Suprapubic skin (tissue), 4 donors: ENCODE results near the gene BCAN. TPM values are rescaled to one million over a fixed set of nuclear protein-coding genes. Genes with fewer than 3 reads are reported as not detected.

Experiments
- DNase-seq, 2 donors: peaks; one replicate each; pipeline ENCODE4 v3.0.0-alpha.2; 2019; ENCODE audit warnings: low spot score in 2 of 2
- H3K27ac ChIP-seq: fragments of 200-600 bp; sonication (generic); one replicate; pipeline ENCODE4 v1.5.1; 2019
- H3K27me3 ChIP-seq: fragments of 200-600 bp; sonication (generic); one replicate; pipeline ENCODE4 v1.5.1; 2019
- H3K36me3 ChIP-seq: fragments of 200-600 bp; sonication (generic); one replicate; pipeline ENCODE4 v1.5.1; 2019
- H3K4me1 ChIP-seq: fragments of 200-600 bp; sonication (generic); one replicate; pipeline ENCODE4 v1.5.1; 2019
- H3K4me3 ChIP-seq: fragments of 200-600 bp; sonication (generic); one replicate; pipeline ENCODE4 v1.5.1; 2019; ENCODE audit warnings: mild to moderate bottlenecking
- H3K9me3 ChIP-seq: fragments of 200-600 bp; sonication (generic); one replicate; pipeline ENCODE4 v1.5.1; 2019
- EP300 ChIP-seq: sonication (generic); formaldehyde crosslinking; IDR thresholded peaks from one replicate; pipeline ENCODE4 v1.6.1; 2017; ENCODE audit warnings: antibody characterized with exemption
- POLR2A ChIP-seq, 2 donors: fragments of 450-650 bp; IDR thresholded peaks; one replicate each; pipeline ENCODE4 v1.6.1; 2017; ENCODE audit warnings: antibody characterized with exemption in 2 of 2, mild to moderate bottlenecking in 2 of 2, moderate library complexity in 2 of 2
- POLR2AphosphoS5 ChIP-seq, 3 donors: sonication (generic); formaldehyde crosslinking; IDR thresholded peaks; one replicate each; pipeline ENCODE4 v1.6.1; 2017; ENCODE audit warnings: antibody characterized with exemption in 3 of 3
- WGBS: methylation state at CpG from one replicate; pipeline ENCODE4 v1.1.5; 2018; 5-methylcytosine and 5-hydroxymethylcytosine counted together
- total RNA-seq, 4 donors: library from RNA; depleted of rRNA; stranded (reverse); fragments of >200 nt; gene quantifications; one replicate each; pipeline ENCODE4 v1.1.0, GENCODE V29; 2016
- TF ChIP-seq, protein P1 (sequence below), 2 donors: fragments of 200-600 bp in 1 of 2; fragments of 450-650 bp in 1 of 2; sonication (generic) in 1 of 2; IDR thresholded peaks; one replicate each; pipeline ENCODE4 v1.5.1; 2016 to 2019; ENCODE audit warnings: antibody characterized with exemption in 2 of 2, mild to moderate bottlenecking in 1 of 2, moderate library complexity in 1 of 2

Gene BCAN
- total RNA-seq, 4 donors from 2014 or later = 17.8 to 41.2 (median 29.4) TPM

DNA sequence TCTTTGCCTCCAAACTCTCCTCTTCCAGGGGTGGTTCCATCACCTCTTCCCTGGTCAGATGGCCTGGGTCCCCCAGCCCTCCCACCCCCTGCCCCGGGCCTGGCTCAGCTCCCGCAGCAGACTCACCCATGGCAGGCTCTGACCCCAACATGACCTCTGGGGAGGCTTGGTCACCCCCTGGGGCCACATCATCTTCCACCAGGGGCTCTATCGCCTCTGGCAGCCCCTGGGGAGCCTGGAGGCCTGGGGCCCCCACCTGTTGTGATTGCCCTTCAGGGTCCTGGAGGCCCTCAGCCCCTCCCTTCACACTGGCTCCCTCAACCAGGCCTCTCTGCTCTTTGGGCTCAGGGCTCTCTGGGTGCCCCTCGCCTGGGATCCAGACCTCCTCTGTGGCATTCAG lies 28.9 kb downstream of the BCAN start:
- DNase-seq = no peak
- H3K4me1 ChIP-seq = peaks cover 37% of the 10 kb centered on the region
- H3K9me3 ChIP-seq = no peaks in the 10 kb centered on the region
- TF ChIP-seq POLR2A (IDR thresholded peaks at IDR 0.05) (no peak), POLR2AphosphoS5 (IDR thresholded peaks at IDR 0.05) (no peak), EP300 (no peak)
- TF ChIP-seq, protein P1, sequence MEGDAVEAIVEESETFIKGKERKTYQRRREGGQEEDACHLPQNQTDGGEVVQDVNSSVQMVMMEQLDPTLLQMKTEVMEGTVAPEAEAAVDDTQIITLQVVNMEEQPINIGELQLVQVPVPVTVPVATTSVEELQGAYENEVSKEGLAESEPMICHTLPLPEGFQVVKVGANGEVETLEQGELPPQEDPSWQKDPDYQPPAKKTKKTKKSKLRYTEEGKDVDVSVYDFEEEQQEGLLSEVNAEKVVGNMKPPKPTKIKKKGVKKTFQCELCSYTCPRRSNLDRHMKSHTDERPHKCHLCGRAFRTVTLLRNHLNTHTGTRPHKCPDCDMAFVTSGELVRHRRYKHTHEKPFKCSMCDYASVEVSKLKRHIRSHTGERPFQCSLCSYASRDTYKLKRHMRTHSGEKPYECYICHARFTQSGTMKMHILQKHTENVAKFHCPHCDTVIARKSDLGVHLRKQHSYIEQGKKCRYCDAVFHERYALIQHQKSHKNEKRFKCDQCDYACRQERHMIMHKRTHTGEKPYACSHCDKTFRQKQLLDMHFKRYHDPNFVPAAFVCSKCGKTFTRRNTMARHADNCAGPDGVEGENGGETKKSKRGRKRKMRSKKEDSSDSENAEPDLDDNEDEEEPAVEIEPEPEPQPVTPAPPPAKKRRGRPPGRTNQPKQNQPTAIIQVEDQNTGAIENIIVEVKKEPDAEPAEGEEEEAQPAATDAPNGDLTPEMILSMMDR (IDR thresholded peaks at IDR 0.05) = no peak
- no peak overlapping the region for H3K4me3 ChIP-seq
- WGBS = 81% methylated on average over 4 of the region's 4 CpGs
- no peak overlapping the region for H3K27ac ChIP-seq
- H3K27me3 ChIP-seq = peaks cover under 1% of the 10 kb centered on the region
- no peaks in the 10 kb centered on the region for H3K36me3 ChIP-seq

DNA sequence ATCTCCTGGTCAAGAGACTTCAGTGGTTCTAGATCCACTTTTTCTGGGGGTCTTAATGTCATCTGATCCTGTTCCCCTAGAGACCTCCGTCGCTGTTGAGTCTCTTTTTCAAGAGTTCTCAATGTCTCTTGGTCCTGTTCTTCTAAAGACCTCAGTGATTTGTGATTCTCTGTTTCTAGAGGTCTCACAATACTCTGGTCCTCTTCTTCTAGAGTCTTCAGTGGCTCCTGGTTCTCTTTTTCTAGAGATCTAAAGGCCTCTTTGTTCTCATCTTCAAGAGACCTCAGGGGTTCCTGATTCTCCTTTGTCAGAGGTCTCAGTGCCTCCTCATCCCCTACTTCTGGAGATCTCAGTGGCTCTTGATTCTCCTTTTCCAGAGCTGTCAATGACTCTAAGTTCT lies 29.9 kb downstream of the BCAN start:
- Histone ChIP-seq H3K9me3 (no peaks in the 10 kb centered on the region), H3K27me3 (peaks cover 10% of the 10 kb centered on the region), H3K27ac (no peak overlapping the region), H3K4me3 (no peak overlapping the region), H3K4me1 (peaks cover 35% of the 10 kb centered on the region), H3K36me3 (no peaks in the 10 kb centered on the region)
- TF ChIP-seq POLR2AphosphoS5 (IDR thresholded peaks at IDR 0.05) (no peak), EP300 (no peak), POLR2A (IDR thresholded peaks at IDR 0.05) (no peak)
- TF ChIP-seq, protein P1 (IDR thresholded peaks at IDR 0.05) = no peak
- 92% methylated on average over 2 of the region's 2 CpGs for WGBS
- DNase-seq = no peak

DNA sequence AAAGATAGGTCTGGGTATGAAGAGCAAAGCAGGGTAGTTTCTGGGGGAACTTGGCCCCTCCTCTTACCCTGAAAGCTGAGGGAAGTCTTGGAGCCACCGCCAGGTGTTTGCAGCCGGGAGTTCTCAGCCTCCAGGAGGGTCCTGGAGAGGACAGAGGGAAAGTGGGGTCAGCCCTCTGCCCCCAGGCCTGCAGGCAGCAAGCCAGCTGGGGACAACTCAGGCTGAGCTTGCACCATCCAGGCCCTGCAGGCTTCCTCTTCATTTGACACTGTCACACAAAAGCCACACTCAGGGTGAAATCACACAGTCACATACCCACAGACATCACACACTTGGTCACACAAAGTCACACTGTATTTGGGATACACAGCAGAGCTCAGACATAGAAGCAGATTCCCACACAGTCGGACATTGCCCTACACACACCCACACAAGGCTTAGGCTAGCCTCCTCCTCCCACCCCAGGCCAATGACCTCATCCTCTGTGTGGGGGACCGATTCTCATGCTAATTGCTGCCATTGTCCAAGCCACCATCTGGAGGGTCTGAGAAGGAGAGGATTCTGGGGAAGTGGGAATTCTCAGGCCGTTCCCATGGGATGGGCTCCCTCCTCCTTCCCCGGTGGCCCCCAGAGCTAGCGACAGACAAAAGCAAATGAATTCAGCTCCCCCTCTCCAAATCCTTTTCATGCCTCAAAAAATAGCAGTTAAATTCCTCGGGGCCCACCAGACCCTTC lies 31.6 kb downstream of the BCAN start:
- Histone ChIP-seq H3K4me1 (peaks cover 30% of the 10 kb centered on the region), H3K27ac (no peak overlapping the region), H3K36me3 (no peaks in the 10 kb centered on the region), H3K27me3 (peaks cover 19% of the 10 kb centered on the region), H3K9me3 (no peaks in the 10 kb centered on the region), H3K4me3 (peak overlapping the region; percentile 51)
- no peak for DNase-seq
- 65% methylated on average over 6 of the region's 8 CpGs for WGBS
- TF ChIP-seq POLR2AphosphoS5 (IDR thresholded peaks at IDR 0.05) (no peak), EP300 (no peak), POLR2A (IDR thresholded peaks at IDR 0.05) (no peak)
- TF ChIP-seq, protein P1 (IDR thresholded peaks at IDR 0.05) = no peak

DNA sequence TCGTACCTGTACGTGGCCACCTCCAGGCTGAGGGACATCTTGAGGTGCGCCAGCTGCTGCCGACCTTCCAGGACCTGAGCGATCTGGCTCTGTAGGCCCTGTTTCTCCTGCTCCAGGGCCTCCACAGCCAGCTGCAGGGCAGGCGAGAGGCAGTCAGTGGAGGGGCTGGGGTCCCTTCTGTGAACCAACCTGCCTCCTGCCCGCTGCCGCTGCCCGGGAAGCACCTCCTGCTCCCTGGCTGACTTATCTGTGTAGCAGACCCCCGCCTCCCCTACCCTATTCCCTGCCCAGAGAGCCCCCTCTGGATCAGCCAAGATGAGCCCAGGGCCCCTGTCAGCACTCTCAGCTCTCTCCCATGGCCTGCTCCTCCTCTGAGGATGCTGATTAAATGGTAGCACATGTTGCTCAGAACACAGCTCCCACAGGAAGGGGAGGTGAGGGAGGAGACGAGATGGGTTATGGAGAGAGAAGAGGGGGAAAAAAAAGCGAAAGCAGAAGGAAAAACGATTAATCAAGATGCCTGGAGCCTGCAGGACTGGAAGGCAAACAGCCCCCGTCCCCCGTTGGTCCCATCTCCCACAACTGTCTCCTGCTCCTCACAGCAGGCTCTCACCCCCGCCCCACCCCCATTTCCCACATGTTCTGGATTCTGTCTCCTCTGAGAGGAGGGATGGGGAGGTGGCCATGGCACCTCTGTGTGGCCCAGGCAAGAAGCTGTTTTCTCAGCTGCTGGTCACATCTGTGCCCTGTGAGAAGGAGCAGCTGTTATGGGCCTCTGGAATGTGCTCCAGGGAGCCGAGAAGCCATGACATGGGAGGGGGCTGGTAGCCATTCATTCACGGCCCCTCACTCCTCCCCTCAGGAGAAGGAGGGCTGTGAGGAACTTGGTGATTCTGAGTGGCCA lies 33.5 kb downstream of the BCAN start:
- Histone ChIP-seq H3K27ac (no peak overlapping the region), H3K4me3 (peak overlapping the region; percentile 51), H3K4me1 (peaks cover 21% of the 10 kb centered on the region), H3K36me3 (no peaks in the 10 kb centered on the region), H3K27me3 (peaks cover 30% of the 10 kb centered on the region), H3K9me3 (no peaks in the 10 kb centered on the region)
- DNase-seq = no peak
- no peak for TF ChIP-seq POLR2A (IDR thresholded peaks at IDR 0.05)
- no peak for TF ChIP-seq EP300
- no peak for TF ChIP-seq POLR2AphosphoS5 (IDR thresholded peaks at IDR 0.05)
- TF ChIP-seq, protein P1 (IDR thresholded peaks at IDR 0.05) = no peak
- WGBS = 63% methylated on average over 13 of the region's 18 CpGs
